HEK293 (cell line): ENCODE results near the gene AGO3.
A peak's percentile ranks its signal among the peaks of the same experiment; 100 is the strongest.
"Not testable (repeated sequence)": the region's sequence is repeated elsewhere in the genome, so short reads cannot be mapped to it uniquely, and the experiment has no call there.

Experiments
- CTCF ChIA-PET: fragments of 350-600 bp; formaldehyde crosslinking; extraction: SDS; loops from one replicate; lab custom pipeline; 2021; ENCODE audit warnings: antibody characterized with exemption; lab: Yijun Ruan, JAX
- POLR2A ChIA-PET: fragments of 300-600 bp; formaldehyde crosslinking; extraction: SDS; loops from one replicate; lab custom pipeline; 2020; ENCODE audit warnings: antibody characterized with exemption, inconsistent platforms; lab: Yijun Ruan, JAX
- H3K27ac ChIP-seq: fragments of 200-500 bp; sonication (Bioruptor generic); 2 replicates; pipeline ENCODE4 v1.5.1; 2014; ENCODE audit warnings: low read depth, low read length, control low read depth, inconsistent platforms; ENCODE audit errors: extremely low read depth
- H3K36me3 ChIP-seq, 2 experiments: fragments of 200-500 bp in 1 of 2; sonication (Bioruptor generic) in 1 of 2; 1 replicate in 1 of 2; 2 replicates in 1 of 2; pipeline ENCODE4 v1.5.1; 2014 to 2017; ENCODE audit warnings: inconsistent platforms in 2 of 2, low read length in 2 of 2; ENCODE audit not compliant: control insufficient read depth in 2 of 2, insufficient read depth in 1 of 2
- H3K4me1 ChIP-seq: fragments of 200-500 bp; sonication (Bioruptor generic); 2 replicates; pipeline ENCODE4 v1.5.1; 2014; ENCODE audit warnings: mild to moderate bottlenecking, low read length, inconsistent platforms; ENCODE audit not compliant: control insufficient read depth, insufficient read depth
- H3K4me3 ChIP-seq: 2 replicates; pipeline ENCODE4 v1.5.1; 2011; ENCODE audit warnings: low read depth, mild to moderate bottlenecking, control low read depth, low read length, moderate library complexity
- H3K9me3 ChIP-seq: fragments of 200-500 bp; sonication (Bioruptor generic); 2 replicates; pipeline ENCODE4 v1.5.1; 2014; ENCODE audit warnings: low read depth, low read length, inconsistent platforms; ENCODE audit not compliant: control insufficient read depth, insufficient read depth
- GLI2 ChIP-seq: fragments of 450-650 bp; formaldehyde crosslinking; IDR thresholded peaks from 2 replicates; pipeline ENCODE4; 2017; ENCODE audit warnings: missing biosample characterization, missing genetic modification characterization, low read depth, borderline replicate concordance
- KLF10 ChIP-seq: fragments of 450-650 bp; IDR thresholded peaks from 2 replicates; pipeline ENCODE4 v1.5.1; 2018; ENCODE audit warnings: missing biosample characterization, mild to moderate bottlenecking, missing genetic modification characterization
- PRDM2 ChIP-seq: fragments of 450-650 bp; formaldehyde crosslinking; IDR thresholded peaks from 2 replicates; pipeline ENCODE4 v1.5.1; 2016; ENCODE audit warnings: missing biosample characterization, missing genetic modification characterization, borderline replicate concordance
- SETDB1 ChIP-seq: IDR thresholded peaks from one replicate; pipeline ENCODE4 v1.6.1; 2017; ENCODE audit warnings: mild to moderate bottlenecking, low read length, moderate library complexity, mixed read lengths; ENCODE audit not compliant: insufficient read length
- ZBTB17 ChIP-seq: fragments of 450-650 bp; formaldehyde crosslinking; IDR thresholded peaks from 2 replicates; pipeline ENCODE4 v1.5.1; 2016; ENCODE audit warnings: missing biosample characterization, missing genetic modification characterization
- ZBTB48 ChIP-seq: fragments of 450-650 bp; formaldehyde crosslinking; IDR thresholded peaks from 2 replicates; pipeline ENCODE4 v1.5.1; 2016; ENCODE audit warnings: missing biosample characterization, missing genetic modification characterization
- ZNF121 ChIP-seq: fragments of 450-650 bp; formaldehyde crosslinking; IDR thresholded peaks from 2 replicates; pipeline ENCODE4 v1.5.1; 2016; ENCODE audit warnings: missing biosample characterization, missing genetic modification characterization
- ZNF223 ChIP-seq: fragments of 450-650 bp; formaldehyde crosslinking; IDR thresholded peaks from 2 replicates; pipeline ENCODE4 v1.5.1; 2016; ENCODE audit warnings: missing biosample characterization, missing genetic modification characterization
- ZNF302 ChIP-seq: fragments of 450-650 bp; formaldehyde crosslinking; IDR thresholded peaks from 2 replicates; pipeline ENCODE4 v1.5.1; 2016; ENCODE audit warnings: missing biosample characterization, missing genetic modification characterization, low read depth
- ZNF324 ChIP-seq: fragments of 450-650 bp; formaldehyde crosslinking; IDR thresholded peaks from 2 replicates; pipeline ENCODE4 v1.5.1; 2016; ENCODE audit warnings: missing biosample characterization, missing genetic modification characterization
- ZNF354C ChIP-seq: fragments of 450-650 bp; formaldehyde crosslinking; IDR thresholded peaks from 2 replicates; pipeline ENCODE4 v1.5.1; 2016; ENCODE audit warnings: missing biosample characterization, missing genetic modification characterization, low read depth, borderline replicate concordance
- ZNF549 ChIP-seq: fragments of 450-650 bp; IDR thresholded peaks from 2 replicates; pipeline ENCODE4 v1.5.1; 2018; ENCODE audit warnings: missing biosample characterization, missing genetic modification characterization, mild to moderate bottlenecking, inconsistent platforms, moderate library complexity
- ZNF585B ChIP-seq: fragments of 450-650 bp; formaldehyde crosslinking; IDR thresholded peaks from 2 replicates; pipeline ENCODE4 v1.5.1; 2016; ENCODE audit warnings: missing biosample characterization, missing genetic modification characterization
- ZNF626 ChIP-seq: fragments of 450-650 bp; sonication (Bioruptor Pico); formaldehyde crosslinking; IDR thresholded peaks from 2 replicates; pipeline ENCODE4 v1.5.1; 2018; ENCODE audit warnings: missing biosample characterization, missing genetic modification characterization, inconsistent platforms
- ZXDB ChIP-seq: fragments of 450-650 bp; formaldehyde crosslinking; IDR thresholded peaks from 2 replicates; pipeline ENCODE4 v1.5.1; 2016; ENCODE audit warnings: missing biosample characterization, missing genetic modification characterization

Gene AGO3

GRCh38 chr1:36024024-36024423, 93.1 kb downstream of the AGO3 start:
- H3K4me3 ChIP-seq, CTCF ChIA-PET, POLR2A ChIA-PET, H3K9me3 ChIP-seq, H3K27ac ChIP-seq, H3K4me1 ChIP-seq: not testable (repeated sequence)
- TF ChIP-seq ZNF121 (tag by site-specific recombination) = peak; percentile 53; the same call in 1 of the 2 replicates
- H3K36me3 ChIP-seq = peaks cover 11 to 45% of the 10 kb centered on the region in 2 experiments

GRCh38 chr1:36024847-36025246, 93.9 kb downstream of the AGO3 start:
- Histone ChIP-seq H3K4me3 (no peak overlapping the region), H3K9me3 (no peaks in the 10 kb centered on the region), H3K27ac (no peak overlapping the region), H3K36me3 (peaks cover 12 to 39% of the 10 kb centered on the region in 2 experiments), H3K4me1 (no peaks in the 10 kb centered on the region)
- POLR2A ChIA-PET = no interaction called here
- CTCF ChIA-PET = interaction anchor here (0.7 kb wide), 1 partner anchor 37 kb away, joined by 3 read pairs; no protein-coding TSS in a partner anchor
- TF ChIP-seq ZBTB17 (tag by site-specific recombination) = no peak
- no peak for TF ChIP-seq ZNF223 (tag by site-specific recombination)
- no peak for TF ChIP-seq ZNF302 (tag by site-specific recombination)
- TF ChIP-seq ZNF324 = no peak
- no peak for TF ChIP-seq ZBTB48 (tag by site-specific recombination)
- TF ChIP-seq ZNF626 (tag by site-specific recombination) = no peak
- TF ChIP-seq SETDB1 = no peak
- TF ChIP-seq KLF10 (tag by site-specific recombination) = no peak

DNA sequence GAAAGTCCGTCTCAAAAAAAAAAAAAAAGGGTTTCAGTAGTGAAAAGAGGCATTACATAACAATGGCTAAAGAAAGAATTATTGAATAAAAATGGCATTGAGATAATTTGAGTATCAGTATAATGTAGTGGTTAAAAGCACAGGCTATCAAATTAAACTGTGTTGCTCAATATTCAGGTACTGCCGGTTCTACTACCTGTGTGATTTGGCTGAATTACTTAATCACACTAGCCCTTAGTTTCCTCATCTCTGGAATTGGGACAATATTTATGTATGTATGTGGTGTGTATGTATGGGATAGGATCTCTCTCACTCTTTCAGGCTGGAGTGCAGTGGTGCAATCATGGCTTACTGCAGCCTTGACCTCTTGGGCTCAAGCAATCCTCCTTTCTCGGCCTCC, 96.9 kb downstream of the AGO3 start:
- TF ChIP-seq ZNF354C (no peak), ZNF585B (tag by site-specific recombination) (no peak), GLI2 (tag by site-specific recombination) (no peak), ZXDB (tag by site-specific recombination) (no peak), PRDM2 (tag by site-specific recombination) (no peak), ZNF549 (tag by site-specific recombination) (no peak)
- no peak overlapping the region for H3K4me3 ChIP-seq
- CTCF ChIA-PET = no interaction called here
- no peaks in the 10 kb centered on the region for H3K9me3 ChIP-seq
- H3K36me3 ChIP-seq = peaks cover 16 to 49% of the 10 kb centered on the region in 2 experiments
- POLR2A ChIA-PET = no interaction called here
- H3K4me1 ChIP-seq = no peaks in the 10 kb centered on the region
- no peak overlapping the region for H3K27ac ChIP-seq
